HG03342 (cell line): ENCODE data around the gene GPC6.

Experiments used
- ATAC-seq: cut with Tn5 transposase; IDR thresholded peaks from one replicate; pipeline ENCODE4 v1.9.1; 2021; ENCODE audit warnings: mild to moderate bottlenecking, moderate library complexity; ENCODE audit not compliant: unreplicated experiment

Gene GPC6

DNA sequence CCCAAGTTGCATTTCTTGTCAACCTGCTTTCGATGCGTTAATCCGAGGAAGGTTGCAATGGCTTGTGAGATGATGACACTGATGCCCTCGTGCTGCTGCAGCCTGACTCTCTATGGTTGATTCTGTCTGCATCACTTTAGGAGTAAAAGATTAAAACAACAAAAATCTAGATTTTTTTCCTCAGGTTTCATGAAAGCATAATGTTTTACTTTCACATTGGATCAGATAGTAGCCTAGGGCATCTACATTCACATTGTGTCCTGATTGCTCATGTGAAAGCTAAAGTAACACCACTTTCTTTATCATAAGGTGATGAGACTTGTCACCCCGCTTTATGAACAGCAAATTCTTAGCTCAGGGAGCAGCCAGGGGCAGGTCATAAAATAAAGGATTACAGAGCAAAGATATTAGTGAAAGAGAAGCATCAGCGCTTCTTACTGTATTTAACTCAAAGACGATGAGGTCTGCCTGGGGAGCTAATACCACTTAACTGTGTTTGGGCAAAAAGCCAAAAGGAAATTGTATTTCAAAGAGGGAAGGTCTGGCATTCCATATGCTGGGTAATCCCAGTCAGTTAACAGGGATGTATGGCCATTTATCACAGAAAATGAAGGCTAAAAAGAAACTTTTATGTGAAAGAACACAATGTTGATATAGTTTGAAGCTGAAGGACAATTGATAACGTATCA is 270.5 kb downstream of the GPC6 start:
- ATAC-seq: no peak

- no peak for ATAC-seq
These were observed 273.4 kb downstream of the GPC6 start for GRCh38 chr13:93499991-93500390.

DNA sequence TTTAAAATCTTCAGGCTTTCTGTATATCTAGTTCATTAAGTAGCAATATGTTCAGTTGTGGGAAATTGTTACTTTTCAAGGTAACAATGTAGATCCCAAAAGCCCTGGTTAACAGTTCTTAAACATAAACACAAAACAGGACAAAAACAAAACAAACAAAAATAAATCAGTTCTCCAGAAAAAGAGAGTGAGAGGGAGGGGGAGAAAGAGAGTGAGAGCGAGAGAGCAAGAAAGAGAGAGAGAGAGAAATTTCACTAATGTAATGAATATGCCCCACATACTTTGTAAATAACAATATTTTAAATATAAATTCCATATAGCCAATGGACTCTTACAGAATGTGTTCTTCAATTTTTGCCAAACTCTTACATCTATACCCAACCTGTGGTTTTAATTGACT is 275.5 kb downstream of the GPC6 start:
- ATAC-seq: no peak

GRCh38 chr13:93502987-93503615 is 276.5 kb downstream of the GPC6 start:
- no peak for ATAC-seq

GRCh38 chr13:93505104-93505952 is 278.7 kb downstream of the GPC6 start:
- no peak for ATAC-seq

DNA sequence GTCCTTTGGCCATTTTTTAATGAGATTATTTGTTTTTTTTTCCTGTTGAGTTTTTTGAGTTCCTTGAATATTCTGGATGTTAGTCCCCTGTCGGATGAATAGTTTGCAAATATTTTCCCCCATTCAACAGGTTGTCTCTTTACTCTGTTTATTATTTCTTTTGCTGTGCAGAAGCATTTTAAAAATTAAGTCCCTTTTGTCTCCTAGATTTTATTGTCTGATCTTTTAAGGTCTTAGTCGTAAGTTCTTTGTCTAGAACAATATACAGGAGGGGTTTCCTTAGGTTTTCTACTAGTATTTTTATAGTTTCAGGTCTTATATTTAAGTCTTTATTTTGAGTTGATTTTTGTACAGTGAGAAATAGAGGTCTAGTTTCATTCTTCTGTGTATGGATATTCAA is 284.4 kb downstream of the GPC6 start:
- ATAC-seq: no peak

- no peak for ATAC-seq
These were observed 288.7 kb downstream of the GPC6 start for GRCh38 chr13:93515267-93515666.

- ATAC-seq: no peak
These were observed 291.1 kb downstream of the GPC6 start for GRCh38 chr13:93517658-93518057.

DNA sequence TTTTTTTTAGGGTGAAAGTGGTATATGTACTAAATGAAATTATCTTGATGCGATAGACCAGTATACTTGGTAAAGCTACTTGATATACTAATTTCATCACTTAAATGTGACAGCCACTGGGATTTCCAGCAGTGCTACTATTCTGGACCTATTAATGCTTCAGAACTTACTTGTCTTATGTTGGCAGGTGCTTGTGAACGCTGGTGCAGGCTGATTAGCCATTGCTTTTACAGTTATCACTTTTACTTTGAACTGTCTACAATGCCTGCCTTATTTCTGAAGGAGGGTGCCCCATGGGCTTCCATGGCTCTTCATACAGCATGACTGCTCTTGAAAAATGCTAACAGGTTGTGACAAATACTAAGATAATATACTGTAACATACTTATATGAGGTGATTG is 294.7 kb downstream of the GPC6 start:
- no peak for ATAC-seq

GRCh38 chr13:93522501-93522900 is 295.9 kb downstream of the GPC6 start:
- no peak for ATAC-seq

GRCh38 chr13:93525087-93525486 is 298.5 kb downstream of the GPC6 start:
- ATAC-seq: no peak

GRCh38 chr13:93527748-93528297 is 301.2 kb downstream of the GPC6 start:
- no peak for ATAC-seq

- ATAC-seq: no peak
These were observed 303.4 kb downstream of the GPC6 start for GRCh38 chr13:93529961-93530360.

DNA sequence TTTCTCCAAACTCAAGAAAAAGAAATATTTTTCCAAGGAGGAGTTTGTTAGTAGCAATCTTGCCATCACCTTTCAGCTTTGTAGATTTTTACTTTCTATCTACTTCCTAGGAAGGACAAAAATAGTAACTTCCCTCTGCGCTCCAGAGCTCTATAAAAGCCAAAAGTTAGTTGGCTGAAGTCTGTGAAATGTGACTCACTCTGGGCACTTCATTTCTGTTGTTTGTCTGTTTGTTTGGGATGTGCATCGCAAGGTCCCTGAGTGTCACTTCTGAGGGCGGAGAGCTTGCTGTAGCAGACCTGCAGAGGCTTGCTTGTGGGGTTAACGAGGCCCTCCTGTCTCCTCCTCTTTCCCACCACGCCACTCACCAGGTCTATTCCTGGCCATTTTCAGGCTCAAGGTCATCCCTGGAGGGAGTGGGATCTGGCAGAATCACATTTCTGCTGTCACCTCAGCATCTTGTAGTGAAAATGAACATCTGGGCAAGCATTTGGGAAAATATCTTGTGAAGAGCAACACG is 307.6 kb downstream of the GPC6 start:
- no peak for ATAC-seq

- ATAC-seq: no peak
These were observed 308.6 kb downstream of the GPC6 start for GRCh38 chr13:93535251-93535650.

DNA sequence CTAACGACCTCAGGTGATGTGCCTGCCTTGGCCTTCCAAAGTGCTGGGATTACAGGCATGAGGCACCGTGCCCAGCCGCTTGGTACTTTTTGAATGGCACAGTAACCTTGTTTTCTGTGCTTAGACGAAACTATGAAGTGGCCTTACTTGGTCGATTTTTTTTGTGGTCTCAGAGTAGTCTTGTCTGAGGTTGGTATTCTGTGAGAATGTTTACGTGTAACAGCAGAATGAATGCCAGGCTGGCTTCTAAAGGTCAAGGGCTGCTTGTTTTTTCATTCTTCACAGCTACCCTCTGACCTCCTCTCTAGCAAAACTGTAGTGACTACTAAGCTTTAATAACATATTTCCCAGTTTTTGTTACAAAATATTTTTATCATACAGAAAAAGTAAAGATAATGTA is 313.3 kb downstream of the GPC6 start:
- ATAC-seq: no peak

GRCh38 chr13:93547886-93548285 is 321.3 kb downstream of the GPC6 start:
- no peak for ATAC-seq

DNA sequence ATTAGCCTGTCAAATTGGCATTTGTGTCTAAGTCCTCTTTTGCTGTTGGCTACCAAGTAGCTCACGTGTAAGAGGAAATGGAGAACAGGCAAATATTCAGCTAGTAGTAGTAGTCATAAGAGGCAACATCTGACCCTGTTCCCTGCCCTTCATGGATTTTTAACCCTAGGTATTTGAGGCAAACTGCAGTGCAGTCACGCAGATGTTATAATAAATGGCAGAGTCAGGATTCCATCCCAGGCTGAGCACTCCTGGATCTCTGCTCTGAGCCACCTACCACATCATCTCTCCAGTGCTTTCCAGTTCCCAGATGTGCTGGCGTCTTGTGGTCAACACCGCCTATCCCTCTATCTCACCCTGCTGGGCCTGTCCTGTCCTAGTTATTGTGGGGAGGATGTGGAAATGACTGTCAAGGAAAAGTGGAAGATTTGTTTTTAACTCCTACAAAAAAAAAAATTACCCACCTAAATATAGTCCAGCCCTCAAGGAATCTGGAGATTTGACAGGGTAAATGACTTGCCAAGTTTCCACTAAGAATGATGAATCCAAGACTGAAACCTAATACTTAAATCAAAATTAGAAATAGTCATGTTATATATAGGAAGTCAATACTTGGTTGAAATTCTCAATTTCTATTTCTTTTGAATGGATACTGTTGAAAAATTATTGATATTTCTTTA is 322.9 kb downstream of the GPC6 start:
- ATAC-seq: no peak

DNA sequence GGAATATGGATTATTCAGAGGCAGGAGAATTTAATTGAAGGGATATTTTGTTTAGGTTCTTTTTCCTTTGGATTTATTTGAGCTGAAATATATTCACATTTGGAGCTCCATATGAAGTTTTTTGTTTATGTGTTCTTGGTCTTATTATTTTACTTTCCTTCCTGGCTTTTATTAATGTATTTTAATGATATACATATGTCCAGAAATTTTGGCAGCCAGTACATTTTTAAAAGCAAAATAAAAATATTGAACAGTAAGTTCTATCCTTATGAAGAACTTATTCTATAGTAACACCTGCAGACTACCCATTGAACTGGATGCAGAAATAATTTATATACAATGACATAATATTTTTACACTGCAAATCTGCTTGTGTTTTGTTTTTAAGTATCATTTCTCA is 323.6 kb downstream of the GPC6 start:
- no peak for ATAC-seq

GRCh38 chr13:93552596-93552995 is 326.0 kb downstream of the GPC6 start:
- ATAC-seq: no peak

GRCh38 chr13:93554514-93554913 is 327.9 kb downstream of the GPC6 start:
- ATAC-seq: no peak
